Upper lobe of right lung (tissue), 1 donor: ENCODE results near the gene NCMAP. TPM values are rescaled to one million over a fixed set of nuclear protein-coding genes. Genes with fewer than 3 reads are reported as not detected.

ENCODE experiments used
- ATAC-seq: fragments of 200-7000 bp; cut with Tn5 transposase; one replicate; pipeline ENCODE4 v1.9.1; 2020; ENCODE audit warnings: mild to moderate bottlenecking, moderate library complexity
- DNase-seq: peaks from one replicate; pipeline ENCODE4 v3.0.0-alpha.2; 2020
- H3K27ac ChIP-seq: fragments of 200-600 bp; one replicate; pipeline ENCODE4 v1.8.0; 2022
- H3K27me3 ChIP-seq: fragments of 200-600 bp; one replicate; pipeline ENCODE4 v1.8.0; 2022; ENCODE audit warnings: mild to moderate bottlenecking
- H3K36me3 ChIP-seq: fragments of 200-600 bp; one replicate; pipeline ENCODE4 v1.8.0; 2022
- H3K4me1 ChIP-seq: fragments of 200-600 bp; one replicate; pipeline ENCODE4 v1.8.0; 2022
- H3K4me3 ChIP-seq: fragments of 200-600 bp; one replicate; pipeline ENCODE4 v1.8.0; 2022; ENCODE audit warnings: mild to moderate bottlenecking
- H3K9me3 ChIP-seq: fragments of 200-600 bp; one replicate; pipeline ENCODE4 v1.8.0; 2022
- CTCF ChIP-seq: fragments of 200-600 bp; IDR thresholded peaks from one replicate; pipeline ENCODE4 v1.8.0; 2022; ENCODE audit warnings: antibody characterized with exemption
- intact Hi-C: fragments of 100-400 bp; cut with DNase I; formaldehyde crosslinking; loops from one replicate; pipeline ENCODE4 v1.11.0; 2022
- total RNA-seq: library from RNA; stranded (reverse); fragmentation: NEBNext Ultra II Directional; extraction: Animal tissue kit (Norgen Biotek cat#: 25700); gene quantifications from one replicate; pipeline ENCODE4 v1.2.1, GENCODE V29; 2021
- donor health status: DM: no; HTN: yes; CAD: no; lungs with severe emphysema.

The NCMAP gene
- total RNA-seq, 1 donor from 2014 or later: 10.7 TPM

GRCh38 chr1:24540051-24540905, 15.6 kb upstream of the NCMAP start:
- Histone ChIP-seq H3K9me3 (no peaks in the 10 kb centered on the region), H3K27ac (no peak overlapping the region), H3K4me3 (no peak overlapping the region), H3K36me3 (no peaks in the 10 kb centered on the region), H3K4me1 (no peaks in the 10 kb centered on the region), H3K27me3 (no peaks in the 10 kb centered on the region)
- no peak for TF ChIP-seq CTCF
- intact Hi-C loops: no loop called here
- ATAC-seq: no peak
- DNase-seq: no peak

GRCh38 chr1:24540906-24541710, 14.8 kb upstream of the NCMAP start:
- H3K27ac ChIP-seq: peak overlapping the region; percentile 24
- no peak for TF ChIP-seq CTCF
- H3K36me3 ChIP-seq: no peaks in the 10 kb centered on the region
- H3K27me3 ChIP-seq: no peaks in the 10 kb centered on the region
- H3K4me1 ChIP-seq: no peaks in the 10 kb centered on the region
- intact Hi-C loops: no loop called here
- ATAC-seq (peak; percentile 90), DNase-seq (no peak)
- no peaks in the 10 kb centered on the region for H3K9me3 ChIP-seq
- no peak overlapping the region for H3K4me3 ChIP-seq

- DNase-seq (peak; percentile 78), ATAC-seq (peak; percentile 87)
- no peaks in the 10 kb centered on the region for H3K9me3 ChIP-seq
- intact Hi-C loops: no loop called here
- no peaks in the 10 kb centered on the region for H3K36me3 ChIP-seq
- no peaks in the 10 kb centered on the region for H3K27me3 ChIP-seq
- H3K4me3 ChIP-seq: no peak overlapping the region
- TF ChIP-seq CTCF: peak; percentile 64
- H3K4me1 ChIP-seq: no peaks in the 10 kb centered on the region
- H3K27ac ChIP-seq: peak overlapping the region; percentile 24
Observed at GRCh38 chr1:24541711-24542346, 14.1 kb upstream of the NCMAP start.

- ATAC-seq (no peak), DNase-seq (no peak)
- H3K9me3 ChIP-seq: no peaks in the 10 kb centered on the region
- no peak for TF ChIP-seq CTCF
- H3K27ac ChIP-seq: no peak overlapping the region
- no peak overlapping the region for H3K4me3 ChIP-seq
- H3K4me1 ChIP-seq: no peaks in the 10 kb centered on the region
- intact Hi-C loops: no loop called here
- no peaks in the 10 kb centered on the region for H3K36me3 ChIP-seq
- H3K27me3 ChIP-seq: no peaks in the 10 kb centered on the region
Observed at GRCh38 chr1:24544239-24544638, 11.6 kb upstream of the NCMAP start.

GRCh38 chr1:24545662-24546061, 10.2 kb upstream of the NCMAP start:
- intact Hi-C loops: no loop called here
- no peak overlapping the region for H3K27ac ChIP-seq
- no peak for DNase-seq

More at GRCh38 chr1:24545662-24546061, 10.2 kb upstream of the NCMAP start:
- Histone ChIP-seq H3K9me3 (no peaks in the 10 kb centered on the region), H3K27me3 (no peaks in the 10 kb centered on the region), H3K4me3 (no peak overlapping the region), H3K4me1 (no peaks in the 10 kb centered on the region), H3K36me3 (no peaks in the 10 kb centered on the region)
- ATAC-seq: no peak
- TF ChIP-seq CTCF: no peak
